ENCODE results near the gene BHLHE23.

BHLHE23 gene

DNA sequence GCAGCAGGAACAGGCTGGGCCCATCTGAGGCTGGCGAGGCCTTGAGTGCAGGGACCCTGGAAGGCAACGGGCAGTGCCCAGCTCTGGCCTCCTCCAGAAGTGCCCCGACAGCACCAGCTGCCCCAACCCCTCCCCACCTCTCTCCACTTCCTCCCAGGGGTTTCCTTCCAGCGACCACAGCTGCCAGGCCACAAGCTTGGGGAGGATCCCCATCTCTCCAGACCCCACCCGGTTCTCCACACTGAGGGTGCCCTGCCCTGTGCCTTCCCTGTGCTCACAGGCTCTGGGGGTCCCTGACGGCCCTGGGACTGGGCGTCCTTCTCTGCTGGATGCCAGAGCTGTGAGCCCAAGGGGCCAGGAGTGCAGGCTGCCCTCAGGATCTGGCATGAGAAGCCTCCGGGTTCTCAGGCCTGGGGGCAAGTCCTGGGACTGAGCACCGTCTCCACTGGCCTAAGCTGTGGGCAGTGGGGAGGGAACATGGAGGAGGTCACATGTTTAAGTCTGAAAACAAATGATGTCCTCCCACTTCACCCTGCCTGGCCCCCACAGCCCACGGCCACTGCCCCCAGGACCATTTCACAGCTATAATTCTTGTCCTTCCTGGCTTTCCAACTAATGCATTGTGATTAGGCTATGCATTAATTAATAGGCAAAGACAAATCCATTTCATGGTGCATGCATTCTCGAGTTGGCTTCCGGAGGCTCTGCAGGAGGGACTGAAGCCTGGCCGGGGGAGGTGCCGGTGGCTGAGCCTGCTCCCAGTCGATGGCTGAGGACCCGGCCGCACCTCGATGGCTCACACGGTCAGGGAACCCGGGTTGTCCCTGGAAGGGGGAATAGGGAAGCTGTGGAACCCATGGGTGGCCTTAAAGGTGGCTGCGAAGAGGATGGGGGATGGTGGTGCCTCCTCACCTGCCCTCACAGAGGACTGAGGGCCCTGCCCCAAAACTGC lies 24.4 kb downstream of the BHLHE23 start:
- Histone ChIP-seq H3K9ac (ENCODE audit: low read length) (no peak overlapping the region), H3K4me1 (ENCODE audit: insufficient read depth, low read length) (no peaks in the 10 kb centered on the region), H3K4me3 (ENCODE audit: low read depth in 1 of 2, low read length in 2 of 2) (no peak overlapping the region), H3K36me3 (ENCODE audit: insufficient read depth, low read length) (no peaks in the 10 kb centered on the region), H3K27ac (ENCODE audit: low read depth, low read length) (no peak overlapping the region), H3K9me3 (ENCODE audit: low read length) (no peaks in the 10 kb centered on the region), H3K27me3 (ENCODE audit: control insufficient read depth in 1 of 2, insufficient read depth in 2 of 2, low read length in 2 of 2) (peaks cover 12 to 71% of the 10 kb centered on the region in 2 donors)

DNA sequence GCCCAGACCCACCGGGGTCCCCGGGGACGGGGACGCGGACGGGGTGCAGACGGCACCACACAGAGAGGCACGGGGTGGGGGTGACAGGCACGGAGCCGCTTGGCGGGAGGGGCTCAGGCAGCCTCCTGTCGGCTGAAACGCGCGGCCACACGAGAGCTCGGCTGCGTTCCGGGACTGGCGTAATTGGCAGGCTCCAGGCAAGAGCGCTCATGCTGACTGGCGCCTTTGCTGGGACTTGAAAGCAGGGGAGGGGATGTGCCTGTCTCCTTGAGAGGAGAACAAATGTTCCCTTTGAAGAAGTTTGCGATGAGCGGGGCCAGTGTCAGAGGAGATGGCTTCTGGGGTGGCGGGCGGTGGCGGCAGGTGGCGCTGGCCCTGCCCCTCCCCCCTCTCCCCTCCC lies 25.8 kb downstream of the BHLHE23 start:
- H3K36me3 ChIP-seq (ENCODE audit: insufficient read depth, low read length), result no peaks in the 10 kb centered on the region
- H3K9me3 ChIP-seq (ENCODE audit: low read length), result no peaks in the 10 kb centered on the region
- no peak overlapping the region for H3K9ac ChIP-seq (ENCODE audit: low read length)
- H3K27me3 ChIP-seq (ENCODE audit: control insufficient read depth in 1 of 2, insufficient read depth in 2 of 2, low read length in 2 of 2), result peaks cover 12 to 82% of the 10 kb centered on the region in 2 donors
- H3K4me1 ChIP-seq (ENCODE audit: insufficient read depth, low read length), result no peaks in the 10 kb centered on the region
- no peak overlapping the region for H3K4me3 ChIP-seq (ENCODE audit: low read depth in 1 of 2, low read length in 2 of 2)
- no peak overlapping the region for H3K27ac ChIP-seq (ENCODE audit: low read depth, low read length)

DNA sequence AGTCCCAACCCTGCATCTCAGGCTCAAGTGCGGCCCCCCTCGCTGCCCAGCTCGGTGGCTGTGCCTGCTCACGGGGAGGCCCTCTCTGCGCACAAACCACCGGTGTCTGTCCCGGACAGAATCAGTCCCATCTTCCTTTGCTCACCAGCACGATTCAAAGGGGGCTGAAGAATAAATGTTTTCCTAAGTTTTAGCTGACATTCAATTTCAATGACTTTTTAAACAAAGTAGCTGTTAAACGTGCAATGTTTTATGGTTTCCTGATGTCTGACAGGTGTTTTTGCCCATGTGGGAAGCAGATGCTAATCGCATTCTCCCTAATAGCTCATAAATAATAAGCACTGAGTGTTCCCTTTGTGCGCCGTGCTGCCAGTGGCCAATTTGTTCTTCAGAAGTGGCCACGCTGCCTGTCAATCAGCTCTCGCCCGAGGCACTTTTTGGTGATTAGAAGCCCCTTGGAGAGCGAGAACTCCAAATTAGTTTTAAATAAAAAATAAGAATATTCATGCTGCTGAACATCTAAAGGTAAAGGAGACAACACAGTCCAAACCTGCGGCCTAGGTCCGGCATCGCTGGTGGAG lies 26.3 kb downstream of the BHLHE23 start:
- Histone ChIP-seq H3K27me3 (ENCODE audit: control insufficient read depth in 1 of 2, insufficient read depth in 2 of 2, low read length in 2 of 2) (peaks cover 15 to 82% of the 10 kb centered on the region in 2 donors), H3K4me3 (ENCODE audit: low read depth in 1 of 2, low read length in 2 of 2) (no peak overlapping the region)

DNA sequence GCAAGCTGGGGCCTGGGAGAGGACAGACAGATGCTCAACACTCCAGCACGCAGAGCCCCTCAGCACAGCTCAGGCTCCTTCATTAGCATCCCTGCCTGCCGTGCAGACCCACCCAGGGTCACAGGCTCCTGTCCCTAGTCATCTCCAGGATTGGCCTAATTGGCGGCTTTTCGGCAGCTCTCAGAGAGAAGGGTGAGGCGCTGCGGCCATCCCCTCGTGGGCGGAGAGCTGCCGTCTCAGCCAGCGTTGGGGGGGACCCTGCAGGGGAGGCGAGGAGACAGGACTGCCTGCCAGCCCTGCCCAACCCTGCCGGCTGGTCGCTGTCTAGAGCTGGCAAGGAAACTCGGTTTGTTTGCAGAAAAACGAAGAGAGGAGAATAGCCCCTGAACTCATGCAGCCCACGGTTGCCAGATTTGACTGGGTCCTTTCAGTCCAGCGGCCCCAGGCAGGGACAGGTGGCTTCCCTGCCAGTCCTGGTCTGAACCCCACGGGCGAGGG lies 26.8 kb downstream of the BHLHE23 start:
- H3K9ac ChIP-seq (ENCODE audit: low read length), result no peak overlapping the region
- H3K27ac ChIP-seq (ENCODE audit: low read depth, low read length), result no peak overlapping the region
- no peaks in the 10 kb centered on the region for H3K36me3 ChIP-seq (ENCODE audit: insufficient read depth, low read length)
- H3K27me3 ChIP-seq (ENCODE audit: control insufficient read depth in 1 of 2, insufficient read depth in 2 of 2, low read length in 2 of 2), result peaks cover 18 to 84% of the 10 kb centered on the region in 2 donors
- no peaks in the 10 kb centered on the region for H3K9me3 ChIP-seq (ENCODE audit: low read length)
- no peak overlapping the region for H3K4me3 ChIP-seq (ENCODE audit: low read depth in 1 of 2, low read length in 2 of 2)
- no peaks in the 10 kb centered on the region for H3K4me1 ChIP-seq (ENCODE audit: insufficient read depth, low read length)

More for the DNA sequence above, 26.3 kb downstream of the BHLHE23 start:
- H3K36me3 ChIP-seq (ENCODE audit: insufficient read depth, low read length), result no peaks in the 10 kb centered on the region
- H3K27ac ChIP-seq (ENCODE audit: low read depth, low read length), result no peak overlapping the region
- no peak overlapping the region for H3K9ac ChIP-seq (ENCODE audit: low read length)
- H3K4me1 ChIP-seq (ENCODE audit: insufficient read depth, low read length), result no peaks in the 10 kb centered on the region
- H3K9me3 ChIP-seq (ENCODE audit: low read length), result no peaks in the 10 kb centered on the region

DNA sequence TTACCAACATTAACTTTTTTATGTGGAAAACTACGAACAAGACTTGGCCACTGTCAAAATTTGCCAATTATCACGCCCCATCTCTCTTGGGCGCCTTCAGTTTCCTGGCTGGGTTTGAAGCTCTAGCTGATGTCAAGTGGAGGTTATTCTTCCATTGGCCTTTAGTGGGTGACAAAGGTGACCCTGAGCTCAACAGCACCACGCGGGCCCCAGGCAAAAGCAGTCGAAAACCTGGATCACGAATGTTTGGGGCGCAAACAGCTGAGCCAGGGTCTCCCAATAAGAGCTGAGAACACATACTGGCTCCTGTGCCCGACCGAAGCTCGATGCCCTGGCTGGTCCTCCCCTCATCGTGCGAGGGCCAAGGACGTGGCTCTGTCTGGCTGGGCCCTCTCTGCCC lies 27.5 kb downstream of the BHLHE23 start:
- no peak overlapping the region for H3K27ac ChIP-seq (ENCODE audit: low read depth, low read length)
- peaks cover 24 to 87% of the 10 kb centered on the region in 2 donors for H3K27me3 ChIP-seq (ENCODE audit: control insufficient read depth in 1 of 2, insufficient read depth in 2 of 2, low read length in 2 of 2)

DNA sequence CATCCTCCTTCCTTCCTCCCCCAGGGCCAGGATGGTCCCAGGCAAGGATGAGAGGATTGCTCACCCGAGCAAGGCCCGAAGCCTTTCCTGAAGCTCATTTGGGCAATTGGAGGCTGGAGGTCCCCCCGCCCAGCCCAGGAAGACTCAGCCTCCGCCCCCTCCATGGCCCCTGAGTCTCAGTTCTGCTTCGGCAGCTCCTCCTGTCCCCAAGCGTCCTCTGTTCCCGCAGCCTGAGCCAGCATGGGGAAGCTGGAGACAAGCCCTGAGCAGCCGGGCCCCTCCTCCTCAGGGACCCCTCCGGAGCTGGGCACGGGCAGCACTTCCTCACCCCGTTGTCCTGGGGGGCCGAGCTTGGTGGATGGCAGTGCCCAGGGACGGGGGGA lies 28.2 kb downstream of the BHLHE23 start:
- Histone ChIP-seq H3K9me3 (ENCODE audit: low read length) (no peaks in the 10 kb centered on the region), H3K27me3 (ENCODE audit: control insufficient read depth in 1 of 2, insufficient read depth in 2 of 2, low read length in 2 of 2) (peaks cover 29 to 93% of the 10 kb centered on the region in 2 donors), H3K4me3 (ENCODE audit: low read depth in 1 of 2, low read length in 2 of 2) (no peak overlapping the region), H3K4me1 (ENCODE audit: insufficient read depth, low read length) (no peaks in the 10 kb centered on the region), H3K27ac (ENCODE audit: low read depth, low read length) (no peak overlapping the region), H3K36me3 (ENCODE audit: insufficient read depth, low read length) (no peaks in the 10 kb centered on the region), H3K9ac (ENCODE audit: low read length) (no peak overlapping the region)

More for the DNA sequence above, 27.5 kb downstream of the BHLHE23 start:
- no peak overlapping the region for H3K9ac ChIP-seq (ENCODE audit: low read length)
- H3K4me3 ChIP-seq (ENCODE audit: low read depth in 1 of 2, low read length in 2 of 2), result no peak overlapping the region
- H3K4me1 ChIP-seq (ENCODE audit: insufficient read depth, low read length), result no peaks in the 10 kb centered on the region
- no peaks in the 10 kb centered on the region for H3K36me3 ChIP-seq (ENCODE audit: insufficient read depth, low read length)
- no peaks in the 10 kb centered on the region for H3K9me3 ChIP-seq (ENCODE audit: low read length)

DNA sequence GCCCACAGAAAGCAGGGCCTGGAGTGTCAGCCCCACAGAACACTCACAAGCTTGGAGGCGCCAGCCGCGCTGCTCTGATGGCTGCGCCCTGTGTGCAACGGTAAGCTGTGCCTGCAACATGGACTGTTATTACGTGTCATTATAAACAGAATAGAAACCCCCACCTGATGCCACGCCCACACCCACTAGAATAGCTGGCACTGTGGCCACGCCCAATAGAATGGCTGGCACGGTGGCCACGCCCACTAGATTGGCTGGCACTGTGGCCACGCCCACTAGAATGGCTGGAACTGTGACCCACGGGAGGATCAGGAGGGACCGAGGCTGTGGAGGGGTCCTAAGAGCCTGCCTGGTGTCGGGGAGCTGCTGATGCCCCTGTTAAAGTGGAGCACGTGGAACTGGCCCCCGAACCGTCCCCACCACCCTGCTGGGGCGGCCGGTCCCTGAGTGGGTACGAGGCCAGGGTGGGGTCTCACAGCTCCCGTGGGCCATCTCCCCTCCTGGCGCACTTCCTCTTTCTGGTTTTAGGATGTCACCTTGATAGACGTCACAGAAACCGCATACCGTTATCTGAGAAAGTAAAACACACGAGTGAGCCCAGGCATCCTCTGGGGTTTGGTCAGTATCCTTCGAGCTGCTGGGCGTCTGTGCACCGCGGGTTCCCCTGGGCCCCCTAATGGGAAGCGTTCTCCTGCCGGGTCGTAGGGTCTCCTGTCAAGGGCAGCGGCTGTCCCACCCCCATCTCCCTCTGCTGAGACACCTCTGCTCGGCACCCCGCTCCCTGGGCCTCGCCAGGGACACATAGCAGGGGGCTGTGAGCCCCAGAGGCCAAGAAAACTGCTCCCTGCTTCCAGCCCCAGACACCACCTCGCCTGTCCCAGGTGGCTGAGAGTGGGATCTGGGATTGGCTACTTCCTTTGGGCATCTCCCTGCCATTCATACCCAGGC lies 28.9 kb downstream of the BHLHE23 start:
- no peaks in the 10 kb centered on the region for H3K36me3 ChIP-seq (ENCODE audit: insufficient read depth, low read length)
- H3K27ac ChIP-seq (ENCODE audit: low read depth, low read length), result no peak overlapping the region
- H3K4me1 ChIP-seq (ENCODE audit: insufficient read depth, low read length), result peaks cover under 1% of the 10 kb centered on the region
- peaks cover 29 to 94% of the 10 kb centered on the region in 2 donors for H3K27me3 ChIP-seq (ENCODE audit: control insufficient read depth in 1 of 2, insufficient read depth in 2 of 2, low read length in 2 of 2)
- H3K9ac ChIP-seq (ENCODE audit: low read length), result no peak overlapping the region
- H3K9me3 ChIP-seq (ENCODE audit: low read length), result no peaks in the 10 kb centered on the region
- H3K4me3 ChIP-seq (ENCODE audit: low read depth in 1 of 2, low read length in 2 of 2), result no peak overlapping the region

DNA sequence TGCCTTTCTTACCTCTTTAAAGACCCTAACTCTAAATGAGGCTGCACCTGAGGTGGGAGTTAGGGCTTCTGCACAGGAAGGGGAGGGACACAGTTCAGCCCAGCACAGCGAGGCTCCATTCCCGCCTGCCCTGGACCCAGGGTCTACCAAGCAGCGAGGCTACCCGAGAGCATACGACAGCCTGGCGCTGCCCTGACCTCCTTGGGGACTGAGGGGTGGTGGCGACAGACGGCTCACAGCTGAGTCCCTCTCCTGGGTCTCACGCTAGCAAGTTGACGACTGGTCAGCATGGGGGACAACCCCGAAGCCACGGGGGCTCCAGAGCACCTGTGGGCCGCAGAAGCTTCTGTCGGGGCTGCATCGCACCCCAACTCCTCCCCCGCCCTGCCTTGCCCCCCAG lies 29.9 kb downstream of the BHLHE23 start:
- Histone ChIP-seq H3K36me3 (ENCODE audit: insufficient read depth, low read length) (no peaks in the 10 kb centered on the region), H3K4me3 (ENCODE audit: low read depth in 1 of 2, low read length in 2 of 2) (no peak overlapping the region), H3K9ac (ENCODE audit: low read length) (no peak overlapping the region), H3K9me3 (ENCODE audit: low read length) (no peaks in the 10 kb centered on the region), H3K27me3 (ENCODE audit: control insufficient read depth in 1 of 2, insufficient read depth in 2 of 2, low read length in 2 of 2) (peaks cover 32 to 94% of the 10 kb centered on the region in 2 donors), H3K27ac (ENCODE audit: low read depth, low read length) (no peak overlapping the region), H3K4me1 (ENCODE audit: insufficient read depth, low read length) (peaks cover 3% of the 10 kb centered on the region)

DNA sequence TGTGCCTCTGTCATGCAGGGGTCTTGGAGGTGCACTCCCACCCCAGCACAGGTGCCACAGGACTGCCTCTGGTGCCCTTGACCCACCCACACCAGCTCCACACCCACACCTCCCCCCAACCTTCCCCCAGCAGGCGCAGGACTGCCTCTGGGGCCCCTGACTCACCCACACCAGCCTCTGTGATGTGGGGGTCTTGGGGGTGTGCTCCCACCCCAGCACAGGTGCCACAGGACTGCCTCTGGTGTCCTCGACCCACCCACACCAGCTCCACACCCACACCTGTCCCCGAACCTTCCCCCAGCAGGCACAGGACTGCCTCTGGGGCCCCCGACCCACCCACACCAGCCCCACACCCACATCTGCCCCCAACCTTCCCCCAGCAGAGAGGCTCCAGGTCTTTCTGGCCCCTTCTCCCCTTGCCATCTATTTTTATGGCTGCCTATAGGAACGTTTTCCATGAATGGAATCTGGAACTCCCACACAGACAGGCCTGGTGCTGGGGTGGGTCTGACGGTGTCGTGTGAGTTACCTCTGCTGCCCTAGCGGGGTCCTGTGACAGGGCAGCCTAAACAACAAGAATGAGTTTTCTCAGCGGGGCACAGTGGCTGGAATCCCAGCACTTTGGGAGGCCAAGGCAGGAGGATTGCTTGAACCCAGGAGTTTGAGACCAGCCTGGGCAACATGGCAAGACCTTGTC lies 30.8 kb downstream of the BHLHE23 start:
- H3K27me3 ChIP-seq (ENCODE audit: control insufficient read depth in 1 of 2, insufficient read depth in 2 of 2, low read length in 2 of 2), result peaks cover 40 to 96% of the 10 kb centered on the region in 2 donors
- H3K4me1 ChIP-seq (ENCODE audit: insufficient read depth, low read length), result peaks cover 3% of the 10 kb centered on the region

DNA sequence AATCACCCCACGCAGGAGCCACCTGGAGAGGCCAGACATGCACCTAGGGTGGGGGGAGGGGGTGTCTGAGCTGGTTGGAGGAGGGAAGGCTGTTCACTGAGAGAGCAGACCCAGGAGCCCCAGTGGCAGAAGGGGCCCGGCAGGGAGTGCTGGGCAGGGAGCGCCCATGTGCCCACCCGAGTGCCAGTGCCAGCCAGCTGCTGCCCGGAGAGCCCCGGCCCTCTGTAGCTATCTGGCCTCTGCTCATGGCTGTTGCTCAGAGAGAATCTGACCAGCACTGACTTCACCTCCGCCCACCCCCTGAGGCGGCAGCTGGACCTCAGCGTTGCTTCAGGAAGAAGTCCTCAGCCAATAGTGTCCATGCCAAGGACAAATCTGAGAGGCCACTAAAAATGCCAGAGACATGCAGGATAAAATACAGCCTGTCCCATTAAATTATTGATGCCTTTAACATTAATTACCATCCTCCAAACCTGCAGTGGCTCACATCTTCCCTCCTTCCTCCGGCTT lies 31.5 kb downstream of the BHLHE23 start:
- Histone ChIP-seq H3K27ac (ENCODE audit: low read depth, low read length) (no peak overlapping the region), H3K9me3 (ENCODE audit: low read length) (no peaks in the 10 kb centered on the region), H3K4me3 (ENCODE audit: low read depth in 1 of 2, low read length in 2 of 2) (no peak overlapping the region), H3K4me1 (ENCODE audit: insufficient read depth, low read length) (peaks cover 3% of the 10 kb centered on the region), H3K27me3 (ENCODE audit: control insufficient read depth in 1 of 2, insufficient read depth in 2 of 2, low read length in 2 of 2) (peaks cover 37 to 96% of the 10 kb centered on the region in 2 donors), H3K9ac (ENCODE audit: low read length) (no peak overlapping the region), H3K36me3 (ENCODE audit: insufficient read depth, low read length) (no peaks in the 10 kb centered on the region)

More for the DNA sequence above, 30.8 kb downstream of the BHLHE23 start:
- no peaks in the 10 kb centered on the region for H3K9me3 ChIP-seq (ENCODE audit: low read length)
- no peak overlapping the region for H3K9ac ChIP-seq (ENCODE audit: low read length)
- no peak overlapping the region for H3K4me3 ChIP-seq (ENCODE audit: low read depth in 1 of 2, low read length in 2 of 2)
- no peaks in the 10 kb centered on the region for H3K36me3 ChIP-seq (ENCODE audit: insufficient read depth, low read length)
- no peak overlapping the region for H3K27ac ChIP-seq (ENCODE audit: low read depth, low read length)
